ENCODE results near the gene GFI1.
"Not testable (repeated sequence)": the region's sequence is repeated elsewhere in the genome, so short reads cannot be mapped to it uniquely, and the experiment has no call there.

The GFI1 gene

DNA sequence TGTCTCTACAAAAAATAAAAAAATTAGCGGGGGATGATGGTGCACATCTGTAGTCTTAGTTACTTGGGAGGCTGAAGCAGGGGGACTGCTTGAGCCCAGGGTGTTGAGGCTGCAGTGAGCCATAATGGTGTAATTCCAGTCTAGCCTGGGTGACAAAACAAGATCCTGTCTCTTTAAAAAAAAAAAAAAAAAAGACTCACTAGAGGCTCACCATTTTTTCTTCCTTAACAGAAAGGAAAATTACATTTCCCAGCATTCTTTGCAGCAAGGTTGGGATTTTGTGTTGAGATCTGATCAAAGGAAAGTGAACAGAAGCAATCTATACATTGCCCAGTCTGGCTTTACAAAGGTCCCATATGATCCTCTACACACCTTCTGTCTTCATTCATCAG lies 21.5 kb downstream of the GFI1 start:
- no peak for DNase-seq (ENCODE audit: low read depth in 2 of 2)

DNA sequence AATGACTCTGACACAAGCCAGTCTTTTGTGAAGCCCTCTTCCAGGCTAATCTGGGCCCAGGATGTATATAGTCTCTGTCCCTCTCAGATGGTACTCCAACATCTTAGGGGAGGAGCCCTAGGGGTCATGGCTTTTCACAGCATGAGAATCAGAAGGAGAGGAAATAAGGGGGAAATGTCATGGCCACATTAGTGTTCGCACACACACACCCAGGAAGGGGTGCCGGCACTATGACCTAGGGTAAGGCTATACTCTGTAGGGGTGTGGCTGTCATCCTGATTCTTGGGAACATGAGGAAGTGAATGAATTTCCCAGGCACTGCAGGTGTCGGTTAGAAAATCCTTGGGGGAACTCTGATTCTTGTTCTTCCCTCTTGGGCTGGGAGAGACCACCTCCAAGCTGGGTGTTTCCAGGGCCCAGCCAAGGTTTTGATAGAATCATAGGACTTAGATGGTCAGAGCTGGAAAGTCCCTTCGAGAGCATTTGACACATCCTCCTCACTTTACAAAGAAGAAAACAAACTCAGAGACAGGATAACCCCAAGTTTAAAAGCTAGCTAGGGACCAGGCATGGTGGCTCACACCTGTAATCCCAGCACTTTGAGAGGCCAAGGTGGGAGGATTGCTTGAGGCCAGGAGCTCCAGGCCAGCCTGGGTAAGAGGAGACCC lies 22.0 kb downstream of the GFI1 start:
- no peak for DNase-seq (ENCODE audit: low read depth in 2 of 2)

DNA sequence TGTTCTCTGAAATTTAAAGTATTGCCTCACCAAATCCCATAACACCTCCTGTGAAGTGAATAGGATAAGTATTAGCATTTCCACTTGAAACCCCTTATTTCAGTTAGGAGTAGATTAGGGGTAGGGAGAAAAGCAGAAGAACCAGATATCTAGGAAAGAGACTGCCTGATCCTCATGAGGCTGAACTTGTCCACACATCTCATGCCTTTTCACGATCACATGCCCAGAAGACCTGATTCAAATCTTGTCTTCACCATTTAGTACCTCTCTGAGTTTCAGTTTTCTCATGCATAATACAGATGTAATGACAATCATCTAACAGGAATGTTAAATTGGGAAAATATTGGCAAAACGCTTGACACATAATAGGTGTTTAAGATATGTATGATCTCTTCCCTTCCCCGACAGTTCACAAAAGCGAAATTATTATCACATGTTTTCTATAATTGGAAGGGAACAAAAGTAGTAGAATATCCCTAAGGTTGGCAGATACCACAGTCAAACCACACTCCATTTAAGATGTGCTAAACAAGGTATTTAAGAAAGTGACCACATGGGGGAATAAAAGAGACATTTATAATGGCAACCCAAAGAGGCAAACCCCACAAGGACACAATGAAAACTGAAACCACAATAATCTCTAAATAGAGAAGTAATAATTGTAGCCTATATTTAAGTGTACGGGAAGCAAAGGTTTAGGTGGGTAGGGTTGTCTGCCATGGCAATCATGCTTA lies 25.2 kb downstream of the GFI1 start:
- no peak for DNase-seq (ENCODE audit: low read depth in 2 of 2)

DNA sequence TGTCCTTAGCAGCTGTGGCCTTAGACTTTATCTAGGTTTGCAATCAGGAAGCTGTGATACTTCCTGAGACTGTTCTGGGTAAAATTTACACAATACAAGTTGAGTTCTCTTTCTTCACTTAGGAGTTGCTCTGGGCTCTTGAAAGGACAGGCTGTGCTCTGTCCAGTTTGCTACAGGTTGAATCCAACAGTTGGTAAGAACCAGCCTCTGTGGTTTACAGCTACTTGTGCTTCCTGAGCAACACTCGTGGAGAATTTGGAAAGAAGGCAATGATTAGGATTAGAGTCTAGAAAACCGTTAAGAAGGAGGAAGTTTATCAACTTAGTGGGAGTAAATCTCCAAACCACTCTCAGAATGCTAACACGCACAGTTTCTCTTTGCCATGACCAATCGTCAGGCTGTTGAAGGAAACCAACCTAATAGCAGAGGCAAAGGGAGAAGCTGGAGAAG lies 26.8 kb downstream of the GFI1 start:
- no peak for DNase-seq (ENCODE audit: low read depth in 2 of 2)

DNA sequence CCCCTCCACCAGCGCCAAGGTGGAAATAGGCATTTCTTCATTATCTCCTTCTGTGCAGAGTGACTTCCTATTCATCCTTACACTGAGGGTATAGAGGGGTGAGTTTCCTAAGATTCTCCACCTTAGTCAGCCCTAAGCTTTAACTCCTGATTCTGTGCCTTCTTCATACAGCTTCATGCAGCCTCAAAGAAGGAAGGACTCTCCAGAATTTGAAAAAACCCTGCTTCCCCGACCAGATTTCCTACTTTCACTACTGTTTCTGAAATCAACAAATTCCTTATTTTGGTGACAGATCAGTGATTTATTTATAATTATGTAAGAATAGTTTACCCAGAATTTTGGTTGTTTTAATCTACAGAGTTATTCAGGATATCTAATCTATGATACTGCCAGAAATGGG lies 28.6 kb downstream of the GFI1 start:
- DNase-seq (ENCODE audit: low read depth in 2 of 2): no peak

DNA sequence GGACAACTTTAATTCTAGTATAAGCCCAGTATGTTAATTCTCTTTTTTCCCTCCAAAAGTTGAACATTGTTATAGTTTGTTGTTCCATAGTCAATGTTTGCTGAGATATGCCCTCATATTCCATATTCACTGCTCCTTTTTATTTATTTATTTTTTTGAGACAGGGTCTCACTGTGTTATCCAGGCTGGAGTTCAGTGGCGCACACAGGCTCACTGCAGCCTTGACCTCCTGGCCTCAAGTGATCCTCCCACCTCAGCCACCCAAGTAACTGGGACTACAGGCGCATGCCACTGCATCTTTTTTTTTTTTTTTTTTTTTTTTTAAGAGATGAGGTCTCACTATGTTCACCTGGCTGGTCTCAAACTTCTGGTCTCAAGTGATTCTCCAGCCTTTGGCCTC lies 38.7 kb downstream of the GFI1 start:
- no peak for DNase-seq (ENCODE audit: low read depth in 2 of 2)

DNA sequence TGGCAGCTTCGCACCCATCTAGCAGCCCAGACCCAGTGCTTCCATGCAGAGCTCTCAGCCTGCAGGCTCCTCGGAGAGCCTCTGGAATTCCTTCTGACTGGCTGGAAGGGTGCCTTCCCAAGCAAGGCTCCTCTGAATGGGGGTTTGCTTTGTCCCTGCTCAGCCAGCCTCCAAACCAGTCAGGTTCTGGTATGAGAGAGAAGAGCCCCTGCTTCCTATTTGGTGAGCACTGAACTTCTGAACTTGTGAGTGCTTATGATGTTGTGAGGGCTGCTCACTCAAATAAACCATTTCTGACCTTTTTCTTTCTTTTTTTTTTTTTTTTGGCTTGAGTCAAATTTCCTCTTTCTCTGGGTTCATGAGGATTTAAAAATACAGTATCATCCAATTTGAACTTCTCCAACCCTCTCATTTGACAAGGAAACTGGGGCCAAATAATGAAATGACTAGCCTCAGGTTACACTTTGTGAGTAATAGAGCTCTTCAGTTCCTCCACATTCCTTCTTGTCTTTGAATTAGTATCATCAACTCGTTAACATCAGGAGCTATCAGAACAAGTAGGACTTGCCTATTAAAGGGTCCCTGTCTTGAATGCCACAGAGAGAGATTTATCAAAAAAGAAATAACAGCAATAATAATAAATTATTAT lies 39.6 kb downstream of the GFI1 start:
- no peak for DNase-seq (ENCODE audit: low read depth in 2 of 2)

DNA sequence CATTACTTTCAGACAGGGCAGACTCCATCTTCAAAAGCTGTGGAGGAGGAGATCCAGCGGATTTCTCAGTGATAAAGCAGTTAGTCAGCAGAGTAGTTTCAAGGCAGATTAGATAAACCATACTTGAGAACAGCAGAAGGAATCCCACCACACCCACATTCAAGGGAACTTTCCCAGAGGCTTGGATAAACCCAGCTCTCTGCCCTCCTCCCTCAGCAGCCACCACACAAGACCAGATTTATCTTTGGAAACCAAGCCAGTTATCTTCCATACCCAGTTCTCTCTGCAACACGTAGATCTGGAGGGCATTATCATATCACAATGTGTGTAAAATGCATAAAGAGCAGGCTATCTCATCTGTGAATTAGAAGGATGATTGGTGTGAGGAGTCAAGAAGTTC lies 40.2 kb downstream of the GFI1 start:
- no peak for DNase-seq (ENCODE audit: low read depth in 2 of 2)

DNA sequence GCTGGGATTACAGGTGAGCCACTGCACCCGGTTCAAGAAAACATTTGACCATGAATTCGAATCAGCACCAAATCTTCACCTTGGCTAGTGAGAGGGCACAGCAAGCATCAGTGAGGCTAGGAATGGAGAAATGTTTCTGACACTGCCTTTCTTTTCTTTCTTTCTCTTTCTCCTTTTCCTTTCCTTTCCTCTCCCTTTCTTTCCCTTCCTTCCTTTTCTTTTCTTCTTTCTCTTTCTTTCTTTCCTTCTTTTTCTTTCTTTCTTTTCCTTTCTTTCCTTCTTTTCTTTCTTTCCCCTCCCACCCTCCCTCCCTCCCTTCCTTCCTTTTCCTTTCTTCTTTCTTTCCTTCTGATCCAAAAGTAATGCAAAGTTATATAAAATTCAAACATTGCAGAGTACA lies 40.9 kb downstream of the GFI1 start:
- no peak for DNase-seq (ENCODE audit: low read depth in 2 of 2)

DNA sequence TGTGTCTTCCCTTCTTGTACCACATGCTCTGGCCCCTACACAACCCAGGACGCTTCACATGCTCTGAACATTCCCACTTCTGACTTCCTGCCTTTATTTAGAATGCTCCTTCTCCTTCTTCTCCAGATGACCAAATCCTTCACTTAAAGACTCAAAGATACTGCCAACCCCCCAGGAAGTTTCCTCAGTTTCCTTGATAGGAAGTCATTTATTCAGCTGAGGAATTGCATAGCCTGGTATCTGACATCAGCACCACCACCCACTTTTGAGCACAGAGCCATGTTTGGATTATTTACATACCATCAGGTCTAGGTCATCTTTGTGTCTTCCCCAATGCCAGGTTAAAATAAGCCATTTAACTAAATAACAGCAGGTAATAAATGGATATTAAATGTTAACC lies 42.4 kb downstream of the GFI1 start:
- no peak for DNase-seq (ENCODE audit: low read depth in 2 of 2)

DNA sequence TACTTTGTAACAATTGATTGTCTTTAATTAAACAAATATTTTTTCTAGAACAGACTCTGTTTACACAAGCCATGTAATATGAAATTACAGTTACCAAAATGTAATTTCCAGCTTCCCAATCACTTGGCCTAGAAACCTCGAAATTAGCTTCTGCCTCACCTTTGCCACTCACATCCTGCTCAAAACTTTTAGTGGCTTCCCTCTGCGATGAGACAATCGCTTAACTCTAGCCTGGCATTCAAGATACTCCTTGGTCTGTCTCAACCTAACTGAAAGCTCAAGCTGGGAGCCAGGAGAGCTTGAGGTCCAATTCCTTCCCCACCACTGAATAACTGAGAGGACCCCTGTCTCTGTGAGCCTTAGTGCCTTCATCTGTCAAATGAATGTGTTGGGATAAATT lies 42.8 kb downstream of the GFI1 start:
- no peak for DNase-seq (ENCODE audit: low read depth in 2 of 2)

DNA sequence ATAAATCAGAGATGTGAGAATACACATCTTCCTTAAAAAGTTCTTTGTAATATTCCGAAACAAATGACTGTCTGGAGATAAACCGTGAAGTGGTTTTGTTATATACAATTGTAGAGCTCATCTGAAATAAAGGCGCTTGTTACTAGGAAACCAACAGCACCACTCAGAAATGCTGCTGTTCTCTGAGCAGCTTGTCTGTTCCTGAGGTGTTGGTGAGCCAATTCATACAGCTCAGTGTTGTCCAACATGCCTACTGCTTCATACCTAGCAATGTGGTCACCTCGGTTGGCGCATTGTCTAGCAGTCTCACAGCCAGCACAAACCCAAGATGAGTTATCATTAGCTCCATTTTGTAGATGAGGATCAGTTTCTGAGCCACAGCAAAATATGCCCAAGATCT lies 44.4 kb downstream of the GFI1 start:
- DNase-seq (ENCODE audit: low read depth in 2 of 2): no peak

DNA sequence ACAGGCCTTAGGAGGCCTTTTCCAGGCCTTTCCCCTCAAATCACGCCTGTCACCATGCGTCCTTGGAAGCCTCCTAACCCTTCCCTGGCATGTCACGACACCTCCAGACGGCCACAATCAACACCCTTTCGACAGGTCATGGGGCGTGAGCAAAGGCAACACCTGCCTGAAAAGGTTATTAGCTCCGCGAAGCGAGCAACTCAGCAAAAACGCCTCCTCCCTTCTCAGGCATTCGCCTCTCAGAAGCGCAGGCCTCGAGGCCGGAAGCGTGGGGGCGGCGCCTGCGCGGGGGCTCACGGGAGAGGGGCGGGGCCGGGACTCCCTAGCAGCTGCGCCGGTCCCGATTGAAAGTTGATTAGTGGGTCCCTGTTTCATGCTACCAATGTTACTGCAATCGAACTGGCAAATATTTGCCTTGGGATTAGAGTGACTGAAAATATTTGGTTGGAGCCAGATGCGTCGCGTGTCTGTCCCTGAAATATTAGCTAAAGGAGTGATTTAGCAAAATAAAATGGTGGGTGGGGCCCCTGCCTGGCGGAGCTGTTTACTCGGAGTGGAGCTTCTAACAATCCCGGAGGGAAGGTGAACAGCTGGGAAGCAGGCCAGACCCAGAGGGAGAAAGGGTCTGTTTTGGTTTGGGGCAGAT lies 44.9 kb downstream of the GFI1 start:
- DNase-seq (ENCODE audit: low read depth in 2 of 2): no peak

DNA sequence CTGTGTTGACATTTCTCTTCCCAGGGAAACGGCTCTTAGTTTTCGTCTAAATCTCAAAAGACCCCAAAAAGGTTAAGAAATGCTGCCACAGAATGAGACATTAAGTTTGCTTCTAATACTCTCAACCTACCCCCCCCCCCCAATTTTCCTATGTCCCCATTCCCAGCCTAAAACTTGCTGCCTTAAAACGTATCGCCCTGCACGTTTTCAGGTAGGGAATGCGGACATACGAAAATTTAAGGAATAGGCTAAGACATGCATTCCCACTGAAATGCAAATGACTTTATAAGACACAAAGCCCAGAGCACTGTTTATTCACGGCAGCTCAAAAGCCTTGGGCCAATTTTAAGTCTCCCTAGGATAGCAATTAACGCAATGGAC lies 45.4 kb downstream of the GFI1 start:
- DNase-seq (ENCODE audit: low read depth in 2 of 2): no peak

DNA sequence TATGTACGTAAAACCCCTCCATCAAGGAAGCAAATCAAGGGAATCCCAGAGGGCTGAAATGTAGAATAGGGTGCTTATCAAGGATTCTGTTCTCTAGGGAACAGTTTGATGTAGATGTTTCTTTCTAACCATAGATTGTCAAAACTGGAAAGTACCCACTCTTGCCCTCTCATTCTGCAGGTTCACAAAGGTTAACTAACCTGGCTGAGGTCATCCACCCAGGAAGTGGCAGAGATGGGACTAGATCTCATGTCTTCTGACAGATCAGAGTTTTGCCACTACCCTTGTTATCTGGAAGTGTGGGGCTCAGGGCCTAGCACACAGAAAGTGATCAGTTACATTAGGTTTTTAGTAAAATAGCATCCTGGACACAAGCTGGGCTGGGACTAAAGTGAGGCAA lies 47.4 kb downstream of the GFI1 start:
- DNase-seq (ENCODE audit: low read depth in 2 of 2): no peak

DNA sequence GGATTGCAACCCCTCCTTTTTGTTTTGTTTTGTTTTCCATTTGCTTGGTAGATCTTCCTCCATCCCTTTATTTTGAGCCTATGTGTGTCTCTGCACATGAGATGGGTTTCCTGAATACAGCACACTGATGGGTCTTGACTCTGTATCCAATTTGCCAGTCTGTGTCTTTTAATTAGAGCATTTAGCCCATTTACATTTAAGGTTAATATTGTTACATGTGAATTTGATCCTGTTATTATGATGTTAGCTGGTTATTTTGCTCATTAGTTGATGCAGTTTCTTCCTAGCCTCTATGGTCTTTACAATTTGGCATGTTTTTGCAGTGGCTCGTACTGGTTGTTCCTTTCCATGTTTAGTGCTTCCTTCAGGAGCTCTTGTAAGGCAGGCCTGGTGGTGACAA lies 52.2 kb downstream of the GFI1 start:
- DNase-seq (ENCODE audit: low read depth in 2 of 2): not testable (repeated sequence)

DNA sequence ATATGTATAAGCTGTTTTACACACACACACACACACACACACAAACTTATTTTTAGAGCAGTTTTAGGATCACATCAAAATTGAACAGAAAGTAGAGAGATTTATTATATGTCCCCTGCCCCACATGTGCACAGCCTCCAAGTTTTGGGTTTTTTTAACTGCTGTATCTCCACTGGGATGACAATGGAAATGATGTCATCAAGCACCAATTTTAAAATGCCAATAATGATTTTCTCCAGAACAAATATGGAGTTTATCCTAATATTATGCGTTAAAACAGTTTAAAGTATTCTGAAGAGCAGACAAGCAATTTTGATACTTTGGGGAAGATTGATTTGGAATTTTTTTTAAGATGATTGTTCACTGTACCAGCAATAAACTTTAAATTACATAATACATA lies 56.7 kb downstream of the GFI1 start:
- DNase-seq (ENCODE audit: low read depth in 2 of 2): no peak

DNA sequence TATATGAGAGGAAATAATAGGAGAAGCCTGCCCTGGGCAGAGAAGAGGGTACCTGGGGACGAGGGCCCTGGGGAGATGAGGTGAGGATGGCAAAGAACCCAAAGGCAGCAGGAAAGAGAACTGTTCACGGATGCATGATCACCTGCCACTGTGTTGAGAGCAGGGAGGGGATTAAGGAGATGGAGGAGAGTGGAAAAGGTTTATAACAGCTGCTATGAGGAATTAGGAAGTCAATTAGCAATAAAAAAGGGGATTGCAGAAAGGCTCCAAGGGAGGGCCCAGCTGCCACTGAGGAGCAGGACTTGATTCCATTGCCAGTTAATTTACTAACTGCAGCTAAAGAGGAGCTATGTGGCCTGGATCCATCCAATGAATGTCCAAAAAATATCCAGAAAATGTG lies 61.1 kb downstream of the GFI1 start:
- no peak for DNase-seq (ENCODE audit: low read depth in 2 of 2)

All from stimulated activated CD4-positive, alpha-beta T cell treated with anti-CD3 and anti-CD28 coated beads, Interleukin-1b, Interleukin-23, amount 100 ng/mL, for 1 hour (primary cell).